ENCODE measurements around the gene GJC1. TPM values are rescaled to one million over a fixed set of nuclear protein-coding genes. Genes with fewer than 3 reads are reported as not detected.

The GJC1 gene
- total and polyA plus RNA-seq, 9 donors: 1.3 to 18.4 (median 4.3) TPM

GRCh38 chr17:44798356-44798755 lies 31.7 kb downstream of the GJC1 start:
- H3K36me3 ChIP-seq: no peaks in the 10 kb centered on the region
- H3K4me3 ChIP-seq: no peak overlapping the region
- no peaks in the 10 kb centered on the region for H3K4me1 ChIP-seq (ENCODE audit: insufficient read depth)
- WGBS, 3 donors: 71 to 90% (median 80%) methylated on average over 2 of the region's 2 CpGs
- intact Hi-C loops (cut with DNase I): no loop called here
- no peak for TF ChIP-seq EP300 (IDR thresholded peaks at IDR 0.05)
- H3K9me3 ChIP-seq: no peaks in the 10 kb centered on the region
- H3K27ac ChIP-seq: no peak overlapping the region
- H3K27me3 ChIP-seq: no peaks in the 10 kb centered on the region
- no peak for DNase-seq

GRCh38 chr17:44797802-44798201 lies 32.3 kb downstream of the GJC1 start:
- TF ChIP-seq CTCF (IDR thresholded peaks at IDR 0.05) (no peak), EP300 (IDR thresholded peaks at IDR 0.05) (no peak)
- Histone ChIP-seq H3K4me3 (no peak overlapping the region), H3K9me3 (no peaks in the 10 kb centered on the region), H3K27me3 (no peaks in the 10 kb centered on the region), H3K4me1 (ENCODE audit: insufficient read depth) (no peaks in the 10 kb centered on the region), H3K36me3 (no peaks in the 10 kb centered on the region), H3K27ac (no peak overlapping the region)
- intact Hi-C loops (cut with DNase I): no loop called here
- peak in 1 of 5 donors; percentile 3 for DNase-seq
- 76 to 81% (median 76%) methylated on average over 11 of the region's 11 CpGs for WGBS, 3 donors

- intact Hi-C loops (cut with DNase I): no loop called here
- Histone ChIP-seq H3K9me3 (no peaks in the 10 kb centered on the region), H3K4me3 (peak overlapping the region; percentile 8), H3K36me3 (no peaks in the 10 kb centered on the region), H3K27ac (no peak overlapping the region), H3K27me3 (no peaks in the 10 kb centered on the region), H3K4me1 (ENCODE audit: insufficient read depth) (no peaks in the 10 kb centered on the region)
- peak in 1 of 5 donors; percentile 4 for DNase-seq
- TF ChIP-seq CTCF (IDR thresholded peaks at IDR 0.05): no peak
- TF ChIP-seq EP300 (IDR thresholded peaks at IDR 0.05): no peak
- TF ChIP-seq POLR2A (IDR thresholded peaks at IDR 0.05): no peak
- 92 to 95% (median 94%) methylated on average over 9 of the region's 9 CpGs for WGBS, 3 donors
Observed at GRCh38 chr17:44796731-44797130, 33.4 kb downstream of the GJC1 start.

DNA sequence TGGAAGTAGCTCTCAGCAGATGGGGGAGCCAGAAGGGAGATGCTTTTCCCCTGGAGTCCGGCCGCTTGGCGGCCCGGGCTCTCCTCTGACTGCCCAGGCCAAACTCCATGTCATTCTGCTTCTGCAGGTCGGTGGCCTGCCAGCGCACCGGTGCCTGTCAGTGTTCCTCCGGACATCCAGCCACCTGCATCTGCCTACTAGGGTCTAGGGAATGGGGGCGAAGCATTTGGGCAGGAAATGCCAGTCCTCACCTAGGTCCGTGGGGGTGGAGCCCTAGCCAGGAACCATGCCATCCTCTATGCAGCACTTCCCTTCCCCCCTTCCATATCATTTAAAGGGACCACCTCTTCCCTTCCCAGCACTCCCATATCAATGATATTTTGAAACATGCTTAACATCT lies 34.2 kb downstream of the GJC1 start:
- no peaks in the 10 kb centered on the region for H3K27me3 ChIP-seq
- no peak overlapping the region for H3K4me3 ChIP-seq
- TF ChIP-seq EP300 (IDR thresholded peaks at IDR 0.05) (no peak), CTCF (IDR thresholded peaks at IDR 0.05) (no peak), POLR2A (IDR thresholded peaks at IDR 0.05) (no peak)
- 70 to 81% (median 81%) methylated on average over 10 of the region's 10 CpGs for WGBS, 3 donors
- peak in 1 of 5 donors; percentile 13 for DNase-seq
- no peaks in the 10 kb centered on the region for H3K36me3 ChIP-seq
- H3K27ac ChIP-seq: no peak overlapping the region
- intact Hi-C loops (cut with DNase I): no loop called here
- no peaks in the 10 kb centered on the region for H3K4me1 ChIP-seq (ENCODE audit: insufficient read depth)
- H3K9me3 ChIP-seq: no peaks in the 10 kb centered on the region

DNA sequence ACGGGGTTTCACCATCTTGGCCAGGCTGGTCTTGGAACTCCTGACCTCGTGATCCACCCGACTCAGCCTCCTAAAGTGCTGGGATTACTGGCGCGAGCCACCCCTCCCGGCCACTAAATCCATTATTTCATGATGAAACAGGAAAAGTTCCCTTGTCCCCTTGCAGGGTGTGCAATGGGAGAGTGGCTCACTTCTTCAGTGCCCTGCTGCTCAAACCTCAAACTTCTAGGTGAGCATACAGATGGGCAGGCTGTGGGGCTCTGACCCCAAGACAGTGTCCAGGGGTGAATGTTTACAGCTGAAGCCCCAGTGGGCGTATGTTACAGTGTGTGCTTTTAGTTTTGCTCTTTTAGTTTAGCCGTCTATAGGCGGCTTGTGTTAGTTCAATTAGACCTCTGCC lies 34.7 kb downstream of the GJC1 start:
- no peaks in the 10 kb centered on the region for H3K36me3 ChIP-seq
- H3K9me3 ChIP-seq: no peaks in the 10 kb centered on the region
- H3K27me3 ChIP-seq: no peaks in the 10 kb centered on the region
- no peak overlapping the region for H3K4me3 ChIP-seq
- no peaks in the 10 kb centered on the region for H3K4me1 ChIP-seq (ENCODE audit: insufficient read depth)
- WGBS, 3 donors: 75 to 86% (median 84%) methylated on average over 9 of the region's 9 CpGs
- TF ChIP-seq EP300 (IDR thresholded peaks at IDR 0.05) (no peak), POLR2A (IDR thresholded peaks at IDR 0.05) (no peak), CTCF (IDR thresholded peaks at IDR 0.05) (no peak)
- no peak overlapping the region for H3K27ac ChIP-seq
- no peak for DNase-seq
- intact Hi-C loops (cut with DNase I): no loop called here

Data from ovary (tissue), 9 donors.